Uterus (tissue), 4 donors: Measurements from ENCODE around the gene HBG2. TPM values are rescaled to one million over a fixed set of nuclear protein-coding genes. Genes with fewer than 3 reads are reported as not detected.

ENCODE experiments used
- DNase-seq, 2 donors: peaks; one replicate each; pipeline ENCODE4 v3.0.0-alpha.2; 2019 to 2020
- H3K27ac ChIP-seq, 2 donors: fragments of 200-600 bp; sonication (generic); 1 replicate in 1 of 2; 2 replicates in 1 of 2; pipeline ENCODE4 v1.5.1; 2016 to 2018
- H3K27me3 ChIP-seq, 2 donors: fragments of 200-600 bp; sonication (generic); one replicate each; pipeline ENCODE4 v1.5.1; 2018 to 2019; ENCODE audit warnings: control low read depth in 1 of 2
- H3K36me3 ChIP-seq, 2 donors: fragments of 200-600 bp; sonication (generic); one replicate each; pipeline ENCODE4 v1.5.1; 2019; ENCODE audit warnings: control low read depth in 1 of 2
- H3K4me1 ChIP-seq, 2 donors: fragments of 200-600 bp; sonication (generic); one replicate each; pipeline ENCODE4 v1.5.1; 2018 to 2019; ENCODE audit warnings: control low read depth in 1 of 2
- H3K4me3 ChIP-seq, 2 donors: fragments of 200-600 bp; sonication (generic); 1 replicate in 1 of 2; 2 replicates in 1 of 2; pipeline ENCODE4 v1.5.1; 2018 to 2019; ENCODE audit warnings: mild to moderate bottlenecking in 1 of 2
- H3K9me3 ChIP-seq, 2 donors: fragments of 200-600 bp; sonication (generic); one replicate each; pipeline ENCODE4 v1.5.1; 2019; ENCODE audit warnings: control low read depth in 1 of 2
- CTCF ChIP-seq, 4 experiments: fragments of 200-600 bp in 2 of 4; fragments of 450-650 bp in 2 of 4; sonication (generic) in 2 of 4; IDR thresholded peaks; one replicate each; pipeline ENCODE4 v1.5.1; 2016 to 2019; ENCODE audit warnings: antibody characterized with exemption in 4 of 4, mild to moderate bottlenecking in 2 of 4, moderate library complexity in 1 of 4
- POLR2A ChIP-seq, 2 donors: fragments of 450-650 bp; IDR thresholded peaks; one replicate each; pipeline ENCODE4 v1.6.1; 2016; ENCODE audit warnings: antibody characterized with exemption in 2 of 2, mild to moderate bottlenecking in 1 of 2, moderate library complexity in 1 of 2
- intact Hi-C: fragments of 100-400 bp; cut with DNase I; formaldehyde crosslinking; loops from one replicate; pipeline ENCODE4 v1.15.1; 2023; ENCODE audit warnings: low total_unique reads
- total RNA-seq, 4 donors: library from RNA; depleted of rRNA in 3 of 4; stranded (reverse); fragments of >200 nt in 3 of 4; gene quantifications; one replicate each; pipeline versions ENCODE4 v1.1.0 to v1.2.4, GENCODE V29; 2014 to 2023
- donor health status: DM: yes; HTN: yes; CAD: no.

The HBG2 gene
- total RNA-seq, 4 donors from 2014 or later, result 1,050 TPM; not detected in 3

DNA sequence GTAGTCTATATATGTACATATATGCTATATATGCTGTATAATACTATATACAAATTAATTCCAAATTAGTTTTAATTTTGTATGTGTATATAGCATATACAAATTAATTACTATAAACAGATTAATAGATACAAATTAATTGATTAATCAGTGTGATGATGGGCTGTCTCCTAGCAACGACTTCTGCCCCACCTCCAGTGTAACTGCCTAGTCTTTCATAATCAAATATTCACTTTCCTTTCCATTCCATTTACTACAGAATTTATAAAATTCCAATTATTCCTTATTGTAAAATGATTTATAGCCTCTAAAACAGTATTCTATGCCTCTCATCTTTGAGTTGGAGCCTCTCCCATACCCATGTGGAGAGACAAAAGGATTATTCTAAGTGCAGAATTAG is 21.3 kb downstream of the HBG2 start:
- H3K36me3 ChIP-seq, result no peaks in the 10 kb centered on the region
- H3K9me3 ChIP-seq, result no peaks in the 10 kb centered on the region
- H3K27ac ChIP-seq, result no peak overlapping the region
- intact Hi-C loops, result no loop called here
- TF ChIP-seq POLR2A (IDR thresholded peaks at IDR 0.05) (no peak), CTCF (IDR thresholded peaks at IDR 0.05) (no peak)
- no peaks in the 10 kb centered on the region for H3K27me3 ChIP-seq
- H3K4me3 ChIP-seq, result no peak overlapping the region
- DNase-seq, result no peak
- no peaks in the 10 kb centered on the region for H3K4me1 ChIP-seq

- intact Hi-C loops, result no loop called here
- no peak for DNase-seq
Observed at GRCh38 chr11:5232821-5233220, 21.8 kb downstream of the HBG2 start.

GRCh38 chr11:5232176-5232575 is 22.4 kb downstream of the HBG2 start:
- no peaks in the 10 kb centered on the region for H3K36me3 ChIP-seq
- DNase-seq, result no peak
- TF ChIP-seq CTCF (IDR thresholded peaks at IDR 0.05) (no peak), POLR2A (IDR thresholded peaks at IDR 0.05) (no peak)
- peaks cover 0 to 2% of the 10 kb centered on the region in 2 donors for H3K27me3 ChIP-seq
- H3K9me3 ChIP-seq, result no peaks in the 10 kb centered on the region
- H3K4me3 ChIP-seq, result no peak overlapping the region
- no peak overlapping the region for H3K27ac ChIP-seq
- intact Hi-C loops, result no loop called here
- no peaks in the 10 kb centered on the region for H3K4me1 ChIP-seq

More at GRCh38 chr11:5232821-5233220, 21.8 kb downstream of the HBG2 start:
- no peak for TF ChIP-seq POLR2A (IDR thresholded peaks at IDR 0.05)
- TF ChIP-seq CTCF (IDR thresholded peaks at IDR 0.05), result no peak
- Histone ChIP-seq H3K36me3 (no peaks in the 10 kb centered on the region), H3K27ac (no peak overlapping the region), H3K27me3 (peaks cover 0 to 2% of the 10 kb centered on the region in 2 donors), H3K9me3 (no peaks in the 10 kb centered on the region), H3K4me3 (no peak overlapping the region), H3K4me1 (no peaks in the 10 kb centered on the region)

DNA sequence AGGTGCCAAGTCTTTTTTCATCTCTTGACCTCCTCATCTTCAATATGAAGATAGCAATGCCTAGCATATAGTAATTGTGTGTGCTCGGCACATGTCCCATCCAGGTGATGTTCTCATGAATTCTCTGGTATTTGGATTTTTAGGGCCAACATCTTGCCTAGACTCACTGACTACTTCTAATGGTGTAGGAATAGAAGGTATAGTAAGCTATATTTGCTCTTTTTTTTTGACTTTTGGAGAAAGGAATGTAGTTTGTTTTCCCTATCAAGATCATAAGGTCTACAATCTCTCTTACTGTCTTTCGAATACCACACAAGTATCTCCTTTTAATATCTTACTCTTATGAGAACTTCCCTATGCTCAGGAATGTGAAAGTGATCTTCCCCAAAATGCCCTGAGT is 23.5 kb downstream of the HBG2 start:
- no peak overlapping the region for H3K27ac ChIP-seq
- H3K36me3 ChIP-seq, result no peaks in the 10 kb centered on the region
- peaks cover 0 to 2% of the 10 kb centered on the region in 2 donors for H3K27me3 ChIP-seq
- intact Hi-C loops, result no loop called here
- H3K9me3 ChIP-seq, result no peaks in the 10 kb centered on the region
- no peak for DNase-seq
- H3K4me3 ChIP-seq, result no peak overlapping the region
- H3K4me1 ChIP-seq, result no peaks in the 10 kb centered on the region
- TF ChIP-seq POLR2A (IDR thresholded peaks at IDR 0.05) (no peak), CTCF (IDR thresholded peaks at IDR 0.05) (no peak)

DNA sequence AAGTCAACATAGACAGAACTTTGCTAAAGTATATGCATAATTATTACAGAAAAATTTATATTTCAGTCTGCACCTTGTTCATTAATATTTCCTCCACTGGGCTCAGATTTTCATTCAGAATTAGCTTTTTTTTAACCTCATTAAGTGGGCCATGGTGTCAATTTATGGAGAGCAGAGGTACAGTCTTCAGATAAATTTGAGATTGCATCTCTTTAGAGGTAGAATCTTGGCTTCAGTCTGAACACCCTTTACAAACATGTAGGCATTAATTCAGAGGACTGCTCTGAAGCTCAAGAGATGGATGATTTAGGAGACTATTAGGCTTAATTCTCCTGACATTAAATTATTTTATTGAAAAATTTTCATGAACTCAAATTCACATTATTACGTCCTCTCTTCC is 24.3 kb downstream of the HBG2 start:
- no peaks in the 10 kb centered on the region for H3K4me1 ChIP-seq
- no peaks in the 10 kb centered on the region for H3K36me3 ChIP-seq
- no peak overlapping the region for H3K27ac ChIP-seq
- no peak for TF ChIP-seq POLR2A (IDR thresholded peaks at IDR 0.05)
- TF ChIP-seq CTCF (IDR thresholded peaks at IDR 0.05), result no peak
- no peak for DNase-seq
- no peak overlapping the region for H3K4me3 ChIP-seq
- intact Hi-C loops, result no loop called here
- H3K9me3 ChIP-seq, result no peaks in the 10 kb centered on the region
- H3K27me3 ChIP-seq, result peaks cover 0 to 2% of the 10 kb centered on the region in 2 donors
